K562 (cell line): ENCODE results near the gene ZKSCAN8. TPM values are rescaled to one million over a fixed set of nuclear protein-coding genes. Genes with fewer than 3 reads are reported as not detected.
A peak's percentile ranks its signal among the peaks of the same experiment; 100 is the strongest.

ENCODE experiments used
- CTBP1 ChIP-seq: fragments of 450-650 bp; IDR thresholded peaks from 2 replicates; pipeline ENCODE4 v1.6.1; 2016; ENCODE audit warnings: borderline replicate concordance
- GTF2F1 ChIP-seq: IDR thresholded peaks from 2 replicates; pipeline ENCODE4 v1.6.1; 2011; ENCODE audit warnings: low read depth, low read length, improper control_type of control experiment
- KLF16 ChIP-seq: IDR thresholded peaks from 2 replicates; pipeline ENCODE4 v1.6.1; 2016; ENCODE audit warnings: antibody characterized with exemption
- MTF1 ChIP-seq: fragments of 250-450 bp; sonication (Bioruptor Pico); IDR thresholded peaks from 2 replicates; pipeline ENCODE4 v1.9.0; 2021; ENCODE audit warnings: moderate library complexity, mild to moderate bottlenecking, inconsistent platforms, borderline replicate concordance
- PURB ChIP-seq: sonication (generic); formaldehyde crosslinking; IDR thresholded peaks from 2 replicates; pipeline ENCODE4 v1.9.0; 2021; ENCODE audit warnings: low read depth, mild to moderate bottlenecking, missing genetic modification reagents
- RAD21 ChIP-seq, 2 experiments: fragments of 250-450 bp in 1 of 2; fragments of 450-650 bp in 1 of 2; sonication (Bioruptor Pico) in 1 of 2; formaldehyde crosslinking in 1 of 2; IDR thresholded peaks in 1 of 2; conservative IDR thresholded peaks in 1 of 2; 2 replicates each; pipeline versions ENCODE4 v1.4.0 to v1.8.0; 2020 to 2022; ENCODE audit warnings: mild to moderate bottlenecking in 2 of 2, moderate library complexity in 1 of 2
- RBFOX2 ChIP-seq: fragments of 200-400 bp; formaldehyde crosslinking; IDR thresholded peaks from 2 replicates; pipeline ENCODE4 v1.6.1; 2017; ENCODE audit warnings: low read depth, mild to moderate bottlenecking, low read length, moderate library complexity
- SUPT5H ChIP-seq: fragments of 450-650 bp; IDR thresholded peaks from 2 replicates; pipeline ENCODE4 v1.6.1; 2016
- TAF1 ChIP-seq: IDR thresholded peaks from 2 replicates; pipeline ENCODE4 v1.6.1; 2011; ENCODE audit warnings: mild to moderate bottlenecking, low read length, moderate library complexity; ENCODE audit not compliant: insufficient read depth, control insufficient read depth, severe bottlenecking; ENCODE audit errors: extremely low read depth
- ZKSCAN8 ChIP-seq: fragments of 200-800 bp; sonication (Bioruptor generic); IDR thresholded peaks from 2 replicates; pipeline ENCODE4 v1.6.1; 2016; ENCODE audit warnings: missing genetic modification characterization, missing compliant biosample characterization
- polyA plus RNA-seq, 8 experiments: library from polyadenylated mRNA; depleted of rRNA in 4 of 8; stranded (reverse) in 5 of 8; unstranded in 3 of 8; fragments of >200 nt; fragmentation: Nextera tagmentation in 2 of 8; fragmentation: Illumina TruSeq in 1 of 8; extraction: Ambion mirVana in 2 of 8; extraction: Trizol in 1 of 8; gene quantifications; 2 replicates each; pipeline versions ENCODE4 v1.2.1 to v1.2.3, GENCODE V29; 2011 to 2014; ENCODE audit warnings: inconsistent platforms in 1 of 8, missing spikeins in 1 of 8
- total RNA-seq, 7 experiments: library from RNA; depleted of rRNA in 6 of 7; stranded (reverse); fragments of >200 nt in 6 of 7; fragmentation: Illumina TruSeq in 2 of 7; extraction: Trizol in 2 of 7; gene quantifications; 2 replicates each; pipeline versions ENCODE4 v1.2.1 to v1.2.3, GENCODE V29; 2011 to 2021; ENCODE audit warnings: low replicate concordance in 1 of 7
- TF ChIP-seq, protein P1 (sequence below): fragments of 450-650 bp; IDR thresholded peaks from 2 replicates; pipeline ENCODE4 v1.6.1; 2016; ENCODE audit warnings: mild to moderate bottlenecking, moderate library complexity
- TF ChIP-seq, protein P2 (sequence below): fragments of 450-650 bp; IDR thresholded peaks from 2 replicates; pipeline ENCODE4 v1.6.1; 2017; ENCODE audit warnings: antibody characterized with exemption, mild to moderate bottlenecking

Gene ZKSCAN8
- total and polyA plus RNA-seq, 9 of the 15 experiments (the other 6 are each of a cell fraction or from before 2014, with no cell fraction given), result 3.3 to 37.7 (median 21.7) TPM

DNA sequence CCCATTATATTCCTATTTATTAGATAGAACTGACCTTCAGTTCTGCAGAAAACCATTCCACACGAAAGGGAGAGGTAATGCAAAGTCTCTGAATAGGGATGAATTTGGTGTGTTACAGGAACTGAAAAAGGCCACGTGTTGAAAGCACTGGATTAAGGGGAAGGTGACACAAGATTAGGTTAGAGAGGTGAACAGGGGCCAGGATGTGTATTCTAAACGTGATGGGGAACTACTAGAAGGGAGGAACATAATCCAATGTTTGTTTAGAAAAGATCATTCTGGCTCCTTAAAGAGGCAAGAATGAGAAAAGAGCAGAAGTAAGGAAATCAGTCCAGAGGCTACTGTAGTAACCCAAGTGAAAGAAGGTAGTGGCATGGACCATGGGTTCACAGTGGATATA, 6.3 kb upstream of the ZKSCAN8 start (continued):
- TF ChIP-seq, protein P1, sequence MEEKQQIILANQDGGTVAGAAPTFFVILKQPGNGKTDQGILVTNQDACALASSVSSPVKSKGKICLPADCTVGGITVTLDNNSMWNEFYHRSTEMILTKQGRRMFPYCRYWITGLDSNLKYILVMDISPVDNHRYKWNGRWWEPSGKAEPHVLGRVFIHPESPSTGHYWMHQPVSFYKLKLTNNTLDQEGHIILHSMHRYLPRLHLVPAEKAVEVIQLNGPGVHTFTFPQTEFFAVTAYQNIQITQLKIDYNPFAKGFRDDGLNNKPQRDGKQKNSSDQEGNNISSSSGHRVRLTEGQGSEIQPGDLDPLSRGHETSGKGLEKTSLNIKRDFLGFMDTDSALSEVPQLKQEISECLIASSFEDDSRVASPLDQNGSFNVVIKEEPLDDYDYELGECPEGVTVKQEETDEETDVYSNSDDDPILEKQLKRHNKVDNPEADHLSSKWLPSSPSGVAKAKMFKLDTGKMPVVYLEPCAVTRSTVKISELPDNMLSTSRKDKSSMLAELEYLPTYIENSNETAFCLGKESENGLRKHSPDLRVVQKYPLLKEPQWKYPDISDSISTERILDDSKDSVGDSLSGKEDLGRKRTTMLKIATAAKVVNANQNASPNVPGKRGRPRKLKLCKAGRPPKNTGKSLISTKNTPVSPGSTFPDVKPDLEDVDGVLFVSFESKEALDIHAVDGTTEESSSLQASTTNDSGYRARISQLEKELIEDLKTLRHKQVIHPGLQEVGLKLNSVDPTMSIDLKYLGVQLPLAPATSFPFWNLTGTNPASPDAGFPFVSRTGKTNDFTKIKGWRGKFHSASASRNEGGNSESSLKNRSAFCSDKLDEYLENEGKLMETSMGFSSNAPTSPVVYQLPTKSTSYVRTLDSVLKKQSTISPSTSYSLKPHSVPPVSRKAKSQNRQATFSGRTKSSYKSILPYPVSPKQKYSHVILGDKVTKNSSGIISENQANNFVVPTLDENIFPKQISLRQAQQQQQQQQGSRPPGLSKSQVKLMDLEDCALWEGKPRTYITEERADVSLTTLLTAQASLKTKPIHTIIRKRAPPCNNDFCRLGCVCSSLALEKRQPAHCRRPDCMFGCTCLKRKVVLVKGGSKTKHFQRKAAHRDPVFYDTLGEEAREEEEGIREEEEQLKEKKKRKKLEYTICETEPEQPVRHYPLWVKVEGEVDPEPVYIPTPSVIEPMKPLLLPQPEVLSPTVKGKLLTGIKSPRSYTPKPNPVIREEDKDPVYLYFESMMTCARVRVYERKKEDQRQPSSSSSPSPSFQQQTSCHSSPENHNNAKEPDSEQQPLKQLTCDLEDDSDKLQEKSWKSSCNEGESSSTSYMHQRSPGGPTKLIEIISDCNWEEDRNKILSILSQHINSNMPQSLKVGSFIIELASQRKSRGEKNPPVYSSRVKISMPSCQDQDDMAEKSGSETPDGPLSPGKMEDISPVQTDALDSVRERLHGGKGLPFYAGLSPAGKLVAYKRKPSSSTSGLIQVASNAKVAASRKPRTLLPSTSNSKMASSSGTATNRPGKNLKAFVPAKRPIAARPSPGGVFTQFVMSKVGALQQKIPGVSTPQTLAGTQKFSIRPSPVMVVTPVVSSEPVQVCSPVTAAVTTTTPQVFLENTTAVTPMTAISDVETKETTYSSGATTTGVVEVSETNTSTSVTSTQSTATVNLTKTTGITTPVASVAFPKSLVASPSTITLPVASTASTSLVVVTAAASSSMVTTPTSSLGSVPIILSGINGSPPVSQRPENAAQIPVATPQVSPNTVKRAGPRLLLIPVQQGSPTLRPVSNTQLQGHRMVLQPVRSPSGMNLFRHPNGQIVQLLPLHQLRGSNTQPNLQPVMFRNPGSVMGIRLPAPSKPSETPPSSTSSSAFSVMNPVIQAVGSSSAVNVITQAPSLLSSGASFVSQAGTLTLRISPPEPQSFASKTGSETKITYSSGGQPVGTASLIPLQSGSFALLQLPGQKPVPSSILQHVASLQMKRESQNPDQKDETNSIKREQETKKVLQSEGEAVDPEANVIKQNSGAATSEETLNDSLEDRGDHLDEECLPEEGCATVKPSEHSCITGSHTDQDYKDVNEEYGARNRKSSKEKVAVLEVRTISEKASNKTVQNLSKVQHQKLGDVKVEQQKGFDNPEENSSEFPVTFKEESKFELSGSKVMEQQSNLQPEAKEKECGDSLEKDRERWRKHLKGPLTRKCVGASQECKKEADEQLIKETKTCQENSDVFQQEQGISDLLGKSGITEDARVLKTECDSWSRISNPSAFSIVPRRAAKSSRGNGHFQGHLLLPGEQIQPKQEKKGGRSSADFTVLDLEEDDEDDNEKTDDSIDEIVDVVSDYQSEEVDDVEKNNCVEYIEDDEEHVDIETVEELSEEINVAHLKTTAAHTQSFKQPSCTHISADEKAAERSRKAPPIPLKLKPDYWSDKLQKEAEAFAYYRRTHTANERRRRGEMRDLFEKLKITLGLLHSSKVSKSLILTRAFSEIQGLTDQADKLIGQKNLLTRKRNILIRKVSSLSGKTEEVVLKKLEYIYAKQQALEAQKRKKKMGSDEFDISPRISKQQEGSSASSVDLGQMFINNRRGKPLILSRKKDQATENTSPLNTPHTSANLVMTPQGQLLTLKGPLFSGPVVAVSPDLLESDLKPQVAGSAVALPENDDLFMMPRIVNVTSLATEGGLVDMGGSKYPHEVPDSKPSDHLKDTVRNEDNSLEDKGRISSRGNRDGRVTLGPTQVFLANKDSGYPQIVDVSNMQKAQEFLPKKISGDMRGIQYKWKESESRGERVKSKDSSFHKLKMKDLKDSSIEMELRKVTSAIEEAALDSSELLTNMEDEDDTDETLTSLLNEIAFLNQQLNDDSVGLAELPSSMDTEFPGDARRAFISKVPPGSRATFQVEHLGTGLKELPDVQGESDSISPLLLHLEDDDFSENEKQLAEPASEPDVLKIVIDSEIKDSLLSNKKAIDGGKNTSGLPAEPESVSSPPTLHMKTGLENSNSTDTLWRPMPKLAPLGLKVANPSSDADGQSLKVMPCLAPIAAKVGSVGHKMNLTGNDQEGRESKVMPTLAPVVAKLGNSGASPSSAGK, result peak; percentile 46
- TF ChIP-seq, protein P2, sequence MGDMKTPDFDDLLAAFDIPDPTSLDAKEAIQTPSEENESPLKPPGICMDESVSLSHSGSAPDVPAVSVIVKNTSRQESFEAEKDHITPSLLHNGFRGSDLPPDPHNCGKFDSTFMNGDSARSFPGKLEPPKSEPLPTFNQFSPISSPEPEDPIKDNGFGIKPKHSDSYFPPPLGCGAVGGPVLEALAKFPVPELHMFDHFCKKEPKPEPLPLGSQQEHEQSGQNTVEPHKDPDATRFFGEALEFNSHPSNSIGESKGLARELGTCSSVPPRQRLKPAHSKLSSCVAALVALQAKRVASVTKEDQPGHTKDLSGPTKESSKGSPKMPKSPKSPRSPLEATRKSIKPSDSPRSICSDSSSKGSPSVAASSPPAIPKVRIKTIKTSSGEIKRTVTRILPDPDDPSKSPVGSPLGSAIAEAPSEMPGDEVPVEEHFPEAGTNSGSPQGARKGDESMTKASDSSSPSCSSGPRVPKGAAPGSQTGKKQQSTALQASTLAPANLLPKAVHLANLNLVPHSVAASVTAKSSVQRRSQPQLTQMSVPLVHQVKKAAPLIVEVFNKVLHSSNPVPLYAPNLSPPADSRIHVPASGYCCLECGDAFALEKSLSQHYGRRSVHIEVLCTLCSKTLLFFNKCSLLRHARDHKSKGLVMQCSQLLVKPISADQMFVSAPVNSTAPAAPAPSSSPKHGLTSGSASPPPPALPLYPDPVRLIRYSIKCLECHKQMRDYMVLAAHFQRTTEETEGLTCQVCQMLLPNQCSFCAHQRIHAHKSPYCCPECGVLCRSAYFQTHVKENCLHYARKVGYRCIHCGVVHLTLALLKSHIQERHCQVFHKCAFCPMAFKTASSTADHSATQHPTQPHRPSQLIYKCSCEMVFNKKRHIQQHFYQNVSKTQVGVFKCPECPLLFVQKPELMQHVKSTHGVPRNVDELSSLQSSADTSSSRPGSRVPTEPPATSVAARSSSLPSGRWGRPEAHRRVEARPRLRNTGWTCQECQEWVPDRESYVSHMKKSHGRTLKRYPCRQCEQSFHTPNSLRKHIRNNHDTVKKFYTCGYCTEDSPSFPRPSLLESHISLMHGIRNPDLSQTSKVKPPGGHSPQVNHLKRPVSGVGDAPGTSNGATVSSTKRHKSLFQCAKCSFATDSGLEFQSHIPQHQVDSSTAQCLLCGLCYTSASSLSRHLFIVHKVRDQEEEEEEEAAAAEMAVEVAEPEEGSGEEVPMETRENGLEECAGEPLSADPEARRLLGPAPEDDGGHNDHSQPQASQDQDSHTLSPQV, result no peak
- TF ChIP-seq TAF1 (no peak), ZKSCAN8 (no peak), GTF2F1 (no peak), RAD21 (CRISPR knock-in tag; conservative IDR thresholded peaks at IDR 0.05 in 1 of 2, IDR thresholded peaks at IDR 0.05 in 1 of 2) (no peak), PURB (CRISPR knock-in tag) (no peak), SUPT5H (0 out of 2 replicates have a peak, but pooled peaks have one; percentile 22), MTF1 (CRISPR knock-in tag) (no peak), RBFOX2 (no peak), CTBP1 (0 out of 2 replicates have a peak, but pooled peaks have one; percentile 16), KLF16 (no peak)
